ENCODE results near the gene GNS.
"Not testable (repeated sequence)": the region's sequence is repeated elsewhere in the genome, so short reads cannot be mapped to it uniquely, and the experiment has no call there.

The GNS gene

GRCh38 chr12:64694130-64695040 lies 64.8 kb downstream of the GNS start:
- DNase-seq: no peak

- DNase-seq: peak in 1 of 2 experiments; percentile 35
These were observed 67.2 kb downstream of the GNS start for GRCh38 chr12:64691795-64692583.

GRCh38 chr12:64691227-64691794 lies 67.9 kb downstream of the GNS start:
- peak in 1 of 2 experiments; percentile 11 for DNase-seq

GRCh38 chr12:64690236-64690635 lies 69.0 kb downstream of the GNS start:
- DNase-seq: not testable (repeated sequence)

- no peak for DNase-seq
These were observed 70.5 kb downstream of the GNS start for GRCh38 chr12:64688715-64689114.

GRCh38 chr12:64688219-64688618 lies 71.0 kb downstream of the GNS start:
- no peak for DNase-seq

GRCh38 chr12:64687816-64688215 lies 71.4 kb downstream of the GNS start:
- DNase-seq: no peak

- DNase-seq: no peak
These were observed 73.6 kb downstream of the GNS start for GRCh38 chr12:64685605-64686004.

- no peak for DNase-seq
These were observed 74.2 kb downstream of the GNS start for GRCh38 chr12:64685050-64685449.

GRCh38 chr12:64683816-64684543 lies 75.2 kb downstream of the GNS start:
- no peak for DNase-seq

- peak; percentile 76 to 78 for DNase-seq
These were observed 76.5 kb downstream of the GNS start for GRCh38 chr12:64682572-64683277.

- DNase-seq: no peak
These were observed 77.8 kb downstream of the GNS start for GRCh38 chr12:64681200-64682052.

GRCh38 chr12:64680235-64680634 lies 79.0 kb downstream of the GNS start:
- DNase-seq: no peak

GRCh38 chr12:64679487-64680001 lies 79.7 kb downstream of the GNS start:
- peak; percentile 80 to 81 for DNase-seq

GRCh38 chr12:64678835-64679234 lies 80.4 kb downstream of the GNS start:
- no peak for DNase-seq

GRCh38 chr12:64678248-64678647 lies 81.0 kb downstream of the GNS start:
- DNase-seq: no peak

GRCh38 chr12:64675795-64676194 lies 83.4 kb downstream of the GNS start:
- peak in 1 of 2 experiments; percentile 12 for DNase-seq

GRCh38 chr12:64674367-64674922 lies 84.8 kb downstream of the GNS start:
- DNase-seq: no peak

GRCh38 chr12:64673490-64674169 lies 85.6 kb downstream of the GNS start:
- peak; percentile 51 to 71 for DNase-seq

GRCh38 chr12:64672925-64673409 lies 86.2 kb downstream of the GNS start:
- peak in 1 of 2 experiments; percentile 43 for DNase-seq
